Neural cell (in vitro differentiated cells): Measurements from ENCODE around the gene PEAR1. TPM values are rescaled to one million over a fixed set of nuclear protein-coding genes. Genes with fewer than 3 reads are reported as not detected.

ENCODE experiments used
- H2AFZ ChIP-seq: fragments of 200-600, 300-800 bp; sonication (generic), shearing (Covaris generic); 2 replicates; pipeline ENCODE4 v1.6.0; 2014; ENCODE audit warnings: low read depth, mild to moderate bottlenecking, antibody characterized with exemption, low read length, moderate library complexity
- H3F3A ChIP-seq: fragments of 200-600 bp; shearing (Covaris generic); 2 replicates; pipeline ENCODE4 v1.6.1; 2016; ENCODE audit warnings: mild to moderate bottlenecking, moderate library complexity, mixed read lengths, antibody characterized with exemption, low read length; ENCODE audit not compliant: insufficient read depth, poor library complexity, severe bottlenecking
- H3K27ac ChIP-seq: fragments of 200-600, 300-800 bp; sonication (generic), shearing (Covaris generic); 2 replicates; pipeline ENCODE4 v1.5.1; 2014; ENCODE audit warnings: mild to moderate bottlenecking, low read length, moderate library complexity
- H3K27me3 ChIP-seq: fragments of 300-800, 200-600 bp; sonication (generic), shearing (Covaris generic); 2 replicates; pipeline ENCODE4 v1.6.0; 2014; ENCODE audit warnings: mild to moderate bottlenecking, low read depth, low read length, moderate library complexity; ENCODE audit not compliant: insufficient read depth
- H3K36me3 ChIP-seq: fragments of 300-800, 200-600 bp; sonication (generic), shearing (Covaris generic); 2 replicates; pipeline ENCODE4 v1.5.1; 2014; ENCODE audit warnings: mild to moderate bottlenecking, antibody characterized with exemption, low read length, moderate library complexity; ENCODE audit not compliant: insufficient read depth
- H3K4me2 ChIP-seq: fragments of 300-800, 200-600 bp; sonication (generic), shearing (Covaris generic); 2 replicates; pipeline ENCODE4 v1.6.0; 2014; ENCODE audit warnings: mild to moderate bottlenecking, low read length
- H3K4me3 ChIP-seq: fragments of 300-800, 200-600 bp; sonication (generic), shearing (Covaris generic); 2 replicates; pipeline ENCODE4 v1.5.1; 2014; ENCODE audit warnings: mild to moderate bottlenecking, low read length, moderate library complexity
- H3K79me2 ChIP-seq: fragments of 200-600 bp; shearing (Covaris generic); replicated peaks from 2 replicates; pipeline ENCODE4 v1.6.0; 2014; ENCODE audit warnings: mild to moderate bottlenecking, low read length, moderate library complexity; ENCODE audit not compliant: insufficient read depth
- H3K9ac ChIP-seq: fragments of 300-800, 200-600 bp; sonication (generic), shearing (Covaris generic); 2 replicates; pipeline ENCODE4 v1.6.1; 2016; ENCODE audit warnings: mild to moderate bottlenecking, low read length, mixed read lengths
- H3K9me2 ChIP-seq: fragments of 200-600 bp; shearing (Covaris generic); 2 replicates; pipeline ENCODE4 v1.6.1; 2016; ENCODE audit warnings: mild to moderate bottlenecking, low read length, mixed read lengths; ENCODE audit not compliant: insufficient read depth
- H3K9me3 ChIP-seq: fragments of 200-600, 300-800 bp; sonication (generic), shearing (Covaris generic); 2 replicates; pipeline ENCODE4 v1.6.1; 2016; ENCODE audit warnings: mild to moderate bottlenecking, mixed run types, low read length, moderate library complexity, mixed read lengths
- H4K20me1 ChIP-seq: fragments of 200-600 bp; shearing (Covaris generic); 2 replicates; pipeline ENCODE4 v1.6.1; 2016; ENCODE audit warnings: mild to moderate bottlenecking, mixed run types; ENCODE audit not compliant: insufficient read depth
- EP300 ChIP-seq: fragments of 450-650 bp; conservative IDR thresholded peaks from 2 replicates; pipeline ENCODE4 v1.6.1; 2014; ENCODE audit warnings: antibody characterized with exemption, mild to moderate bottlenecking, moderate library complexity; ENCODE audit not compliant: poor library complexity, severe bottlenecking
- EZH2 ChIP-seq: fragments of 200-600, 300-800 bp; shearing (Covaris generic), sonication (generic); IDR thresholded peaks from 2 replicates; pipeline ENCODE4 v1.6.1; 2014; ENCODE audit warnings: antibody characterized with exemption, low read length, borderline replicate concordance, mild to moderate bottlenecking; ENCODE audit not compliant: insufficient read depth, poor library complexity, severe bottlenecking
- MXI1 ChIP-seq: fragments of 450-650 bp; conservative IDR thresholded peaks from 2 replicates; pipeline ENCODE4 v1.6.1; 2014; ENCODE audit warnings: antibody characterized with exemption, mild to moderate bottlenecking; ENCODE audit not compliant: poor library complexity, severe bottlenecking
- POLR2AphosphoS5 ChIP-seq: IDR thresholded peaks from 2 replicates; pipeline ENCODE4 v1.6.1; 2012
- RAD21 ChIP-seq: fragments of 450-650 bp; conservative IDR thresholded peaks from 2 replicates; pipeline ENCODE4 v1.6.1; 2014; ENCODE audit warnings: antibody characterized with exemption, mild to moderate bottlenecking, moderate library complexity
- SMC3 ChIP-seq: fragments of 450-650 bp; conservative IDR thresholded peaks from 2 replicates; pipeline ENCODE4 v1.6.1; 2014; ENCODE audit warnings: antibody characterized with exemption, mild to moderate bottlenecking, moderate library complexity; ENCODE audit not compliant: poor library complexity
- TAF1 ChIP-seq: IDR thresholded peaks from 2 replicates; pipeline ENCODE4 v1.6.1; 2012; ENCODE audit warnings: low read depth
- polyA plus RNA-seq: library from polyadenylated mRNA; depleted of rRNA; stranded (reverse); fragments of >200 nt; gene quantifications from 2 replicates; pipeline ENCODE4 v1.2.3, GENCODE V29; 2014
- TF ChIP-seq, protein P1 (sequence below): IDR thresholded peaks from 2 replicates; pipeline ENCODE4 v1.6.1; 2012; ENCODE audit warnings: borderline replicate concordance
- TF ChIP-seq, protein P2 (sequence below): fragments of 450-650 bp; IDR thresholded peaks from 2 replicates; pipeline ENCODE4 v1.5.1; 2014; ENCODE audit warnings: antibody characterized with exemption, mild to moderate bottlenecking, moderate library complexity; ENCODE audit not compliant: poor library complexity, severe bottlenecking

PEAR1 gene
- polyA plus RNA-seq, 1 donor from 2014 or later: not detected

DNA sequence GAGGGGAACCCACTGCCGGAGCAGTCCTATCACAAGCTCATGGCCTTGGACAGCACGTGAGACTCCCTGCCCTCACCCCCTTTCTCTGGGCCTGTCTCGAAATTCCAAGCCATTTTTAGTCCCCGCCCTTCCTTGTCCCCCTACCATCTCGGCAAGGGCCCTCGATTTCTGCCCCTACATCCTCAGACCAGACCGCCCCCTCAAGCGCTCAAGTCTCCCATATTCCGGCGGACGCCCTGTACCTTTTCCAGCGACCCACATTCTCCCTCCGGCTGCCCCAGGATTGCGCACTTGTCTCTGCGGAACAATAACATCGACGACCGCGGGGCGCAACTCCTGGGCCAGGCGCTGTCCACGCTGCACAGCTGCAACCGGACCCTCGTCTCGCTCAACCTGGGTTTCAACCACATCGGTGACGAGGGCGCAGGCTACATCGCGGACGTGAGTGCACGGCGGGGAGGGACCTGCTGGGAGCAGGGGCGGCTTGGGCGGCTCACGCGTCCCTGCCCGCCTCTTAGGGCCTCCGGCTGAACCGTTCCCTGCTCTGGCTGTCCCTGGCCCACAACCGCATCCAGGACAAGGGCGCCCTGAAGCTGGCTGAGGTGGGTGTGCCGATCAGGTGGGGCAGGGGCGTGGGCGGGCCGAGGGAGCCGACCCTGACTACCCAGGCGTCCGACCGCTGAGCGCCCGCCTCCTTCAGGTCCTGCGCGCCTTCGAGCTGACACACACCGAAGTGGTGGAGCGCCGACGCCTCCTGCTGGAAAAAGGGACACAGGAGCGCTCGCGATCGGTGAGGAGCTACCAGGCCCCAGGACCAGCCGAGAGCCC, 33.9 kb downstream of the PEAR1 start:
- Histone ChIP-seq H3K9me2 (no peaks in the 10 kb centered on the region), H3K27ac (no peak overlapping the region), H4K20me1 (no peaks in the 10 kb centered on the region), H3K79me2 (no peaks in the 10 kb centered on the region), H3F3A (no peaks in the 10 kb centered on the region), H3K4me3 (peak overlapping the region; percentile 66), H3K4me2 (no peak overlapping the region), H3K36me3 (no peaks in the 10 kb centered on the region), H3K9me3 (no peaks in the 10 kb centered on the region), H2AFZ (no peak overlapping the region), H3K9ac (peak overlapping the region; percentile 42), H3K27me3 (peaks cover 63% of the 10 kb centered on the region)
- TF ChIP-seq SMC3: peak; percentile 80
- no peak for TF ChIP-seq EZH2
- TF ChIP-seq RAD21: peak; percentile 78
- TF ChIP-seq TAF1: no peak
- peak; percentile 18 for TF ChIP-seq POLR2AphosphoS5
- no peak for TF ChIP-seq MXI1
- TF ChIP-seq, protein P1, sequence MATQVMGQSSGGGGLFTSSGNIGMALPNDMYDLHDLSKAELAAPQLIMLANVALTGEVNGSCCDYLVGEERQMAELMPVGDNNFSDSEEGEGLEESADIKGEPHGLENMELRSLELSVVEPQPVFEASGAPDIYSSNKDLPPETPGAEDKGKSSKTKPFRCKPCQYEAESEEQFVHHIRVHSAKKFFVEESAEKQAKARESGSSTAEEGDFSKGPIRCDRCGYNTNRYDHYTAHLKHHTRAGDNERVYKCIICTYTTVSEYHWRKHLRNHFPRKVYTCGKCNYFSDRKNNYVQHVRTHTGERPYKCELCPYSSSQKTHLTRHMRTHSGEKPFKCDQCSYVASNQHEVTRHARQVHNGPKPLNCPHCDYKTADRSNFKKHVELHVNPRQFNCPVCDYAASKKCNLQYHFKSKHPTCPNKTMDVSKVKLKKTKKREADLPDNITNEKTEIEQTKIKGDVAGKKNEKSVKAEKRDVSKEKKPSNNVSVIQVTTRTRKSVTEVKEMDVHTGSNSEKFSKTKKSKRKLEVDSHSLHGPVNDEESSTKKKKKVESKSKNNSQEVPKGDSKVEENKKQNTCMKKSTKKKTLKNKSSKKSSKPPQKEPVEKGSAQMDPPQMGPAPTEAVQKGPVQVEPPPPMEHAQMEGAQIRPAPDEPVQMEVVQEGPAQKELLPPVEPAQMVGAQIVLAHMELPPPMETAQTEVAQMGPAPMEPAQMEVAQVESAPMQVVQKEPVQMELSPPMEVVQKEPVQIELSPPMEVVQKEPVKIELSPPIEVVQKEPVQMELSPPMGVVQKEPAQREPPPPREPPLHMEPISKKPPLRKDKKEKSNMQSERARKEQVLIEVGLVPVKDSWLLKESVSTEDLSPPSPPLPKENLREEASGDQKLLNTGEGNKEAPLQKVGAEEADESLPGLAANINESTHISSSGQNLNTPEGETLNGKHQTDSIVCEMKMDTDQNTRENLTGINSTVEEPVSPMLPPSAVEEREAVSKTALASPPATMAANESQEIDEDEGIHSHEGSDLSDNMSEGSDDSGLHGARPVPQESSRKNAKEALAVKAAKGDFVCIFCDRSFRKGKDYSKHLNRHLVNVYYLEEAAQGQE: no peak
- TF ChIP-seq, protein P2, sequence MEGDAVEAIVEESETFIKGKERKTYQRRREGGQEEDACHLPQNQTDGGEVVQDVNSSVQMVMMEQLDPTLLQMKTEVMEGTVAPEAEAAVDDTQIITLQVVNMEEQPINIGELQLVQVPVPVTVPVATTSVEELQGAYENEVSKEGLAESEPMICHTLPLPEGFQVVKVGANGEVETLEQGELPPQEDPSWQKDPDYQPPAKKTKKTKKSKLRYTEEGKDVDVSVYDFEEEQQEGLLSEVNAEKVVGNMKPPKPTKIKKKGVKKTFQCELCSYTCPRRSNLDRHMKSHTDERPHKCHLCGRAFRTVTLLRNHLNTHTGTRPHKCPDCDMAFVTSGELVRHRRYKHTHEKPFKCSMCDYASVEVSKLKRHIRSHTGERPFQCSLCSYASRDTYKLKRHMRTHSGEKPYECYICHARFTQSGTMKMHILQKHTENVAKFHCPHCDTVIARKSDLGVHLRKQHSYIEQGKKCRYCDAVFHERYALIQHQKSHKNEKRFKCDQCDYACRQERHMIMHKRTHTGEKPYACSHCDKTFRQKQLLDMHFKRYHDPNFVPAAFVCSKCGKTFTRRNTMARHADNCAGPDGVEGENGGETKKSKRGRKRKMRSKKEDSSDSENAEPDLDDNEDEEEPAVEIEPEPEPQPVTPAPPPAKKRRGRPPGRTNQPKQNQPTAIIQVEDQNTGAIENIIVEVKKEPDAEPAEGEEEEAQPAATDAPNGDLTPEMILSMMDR: peak; percentile 81
- no peak for TF ChIP-seq EP300

DNA sequence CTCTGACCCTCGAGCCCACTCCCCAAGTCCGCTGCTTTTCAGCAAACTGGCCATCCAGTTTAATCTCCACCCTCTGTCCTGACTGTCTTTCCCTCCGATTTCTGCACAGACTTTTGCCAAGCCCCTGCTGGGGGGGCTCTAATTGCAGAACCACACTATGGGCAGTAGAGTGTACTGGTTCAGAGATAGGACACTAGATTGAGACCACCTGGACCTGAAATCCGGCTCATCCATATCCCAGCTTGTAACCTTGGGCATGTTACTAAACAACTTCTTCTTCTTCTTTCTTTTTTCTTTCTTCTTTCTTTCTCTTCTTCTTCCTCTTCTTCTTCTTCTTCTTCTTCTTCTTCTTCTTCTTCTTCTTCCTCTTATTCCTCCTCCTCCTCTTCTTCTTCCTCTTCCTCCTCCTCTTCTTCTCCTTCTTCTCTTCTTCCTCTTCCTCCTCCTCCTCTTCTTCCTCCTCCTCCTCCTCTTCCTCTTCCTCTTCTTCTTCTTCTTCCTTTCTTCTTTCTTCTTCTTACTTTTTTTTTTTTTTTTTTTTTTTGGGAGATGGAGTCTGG, 34.6 kb downstream of the PEAR1 start:
- Histone ChIP-seq H3K9ac (no peak overlapping the region), H3K4me3 (peak overlapping the region; percentile 66), H2AFZ (no peak overlapping the region), H3K36me3 (no peaks in the 10 kb centered on the region), H3K9me3 (no peaks in the 10 kb centered on the region), H3K79me2 (no peaks in the 10 kb centered on the region), H4K20me1 (no peaks in the 10 kb centered on the region), H3K9me2 (no peaks in the 10 kb centered on the region), H3K27ac (no peak overlapping the region), H3K4me2 (no peak overlapping the region), H3F3A (no peaks in the 10 kb centered on the region), H3K27me3 (peaks cover 57% of the 10 kb centered on the region)
- no peak for TF ChIP-seq TAF1
- peak; percentile 43 for TF ChIP-seq SMC3
- TF ChIP-seq, protein P2: peak; percentile 46
- TF ChIP-seq MXI1: no peak
